Measurements from ENCODE around the gene PAX7. TPM values are rescaled to one million over a fixed set of nuclear protein-coding genes. Genes with fewer than 3 reads are reported as not detected.

Gene PAX7
- total and polyA plus RNA-seq, 2 donors (not counting 3 experiments of a cell fraction or from before 2014, with no cell fraction given), result not detected

DNA sequence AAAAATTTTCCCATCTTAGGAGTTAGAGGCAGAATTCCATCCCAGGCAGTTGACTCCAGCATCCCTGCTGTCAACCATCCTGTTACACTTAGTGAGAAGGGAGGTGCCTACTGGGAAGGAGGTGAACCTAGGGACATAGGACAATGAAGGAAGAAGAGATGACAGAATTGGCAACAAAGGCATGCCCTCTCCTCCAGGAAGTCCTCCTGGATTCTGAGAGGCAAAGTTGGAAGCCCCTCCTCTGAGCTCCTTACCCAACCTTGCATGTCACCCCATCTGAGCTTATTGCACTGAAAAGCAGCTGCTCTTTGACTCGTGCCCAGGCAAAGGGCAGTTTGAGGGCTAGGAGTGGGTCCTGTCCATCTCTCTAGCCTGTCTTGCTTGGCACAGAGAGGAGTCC is 66.9 kb downstream of the PAX7 start:
- H3K4me3 ChIP-seq (replicated peaks in 1 of 3; ENCODE audit: insufficient read depth in 1 of 3, low read depth in 1 of 3, low read length in 3 of 3), result no peak overlapping the region
- H3K9me3 ChIP-seq (replicated peaks; ENCODE audit: control insufficient read depth, insufficient read depth, low read length), result no peaks in the 10 kb centered on the region
- H3K9me1 ChIP-seq (replicated peaks; ENCODE audit: control insufficient read depth, extremely low read depth, insufficient read depth, low read length), result no peaks in the 10 kb centered on the region
- dilution Hi-C loops (cut with MboI; ENCODE audit: extremely low pct_ligation_motif_present, low sequenced_read_pairs), result no loop called here
- H2AFZ ChIP-seq (ENCODE audit: low read depth, low read length), result no peak overlapping the region
- intact Hi-C loops (cut with micrococcal nuclease), result no loop called here
- no peaks in the 10 kb centered on the region for H3K36me3 ChIP-seq (ENCODE audit: control insufficient read depth in 2 of 2, extremely low read depth in 1 of 2, insufficient read depth in 2 of 2, low read length in 2 of 2)
- H3K27me3 ChIP-seq (ENCODE audit: control insufficient read depth in 2 of 2, insufficient read depth in 2 of 2, low read length in 2 of 2), result no peaks in the 10 kb centered on the region
- TF ChIP-seq POLR2A (IDR thresholded peaks at IDR 0.05; ENCODE audit: low read depth, low read length), result no peak
- H3K4me1 ChIP-seq (ENCODE audit: control insufficient read depth, extremely low read depth, insufficient read depth, low read length), result no peaks in the 10 kb centered on the region
- ChIA-PET POLR2A (no interaction called here), CTCF (no interaction called here)
- H3K4me2 ChIP-seq (ENCODE audit: insufficient read depth, low read length), result no peak overlapping the region
- no peak for DNase-seq (ENCODE audit: low read depth, low spot score)
- no peak overlapping the region for H3K27ac ChIP-seq (ENCODE audit: insufficient read depth, low read depth, low read length)
- FAIRE-seq, result no peak
- no peaks in the 10 kb centered on the region for H4K20me1 ChIP-seq (replicated peaks; ENCODE audit: control insufficient read depth, extremely low read depth, insufficient read depth, low read length)
- H3K79me2 ChIP-seq (ENCODE audit: control insufficient read depth, insufficient read depth, low read length), result no peaks in the 10 kb centered on the region
- H3K9ac ChIP-seq (replicated peaks; ENCODE audit: extremely low read depth, insufficient read depth, low read length), result no peak overlapping the region
- BruUV-seq (replicated peaks), result no TSS peak

DNA sequence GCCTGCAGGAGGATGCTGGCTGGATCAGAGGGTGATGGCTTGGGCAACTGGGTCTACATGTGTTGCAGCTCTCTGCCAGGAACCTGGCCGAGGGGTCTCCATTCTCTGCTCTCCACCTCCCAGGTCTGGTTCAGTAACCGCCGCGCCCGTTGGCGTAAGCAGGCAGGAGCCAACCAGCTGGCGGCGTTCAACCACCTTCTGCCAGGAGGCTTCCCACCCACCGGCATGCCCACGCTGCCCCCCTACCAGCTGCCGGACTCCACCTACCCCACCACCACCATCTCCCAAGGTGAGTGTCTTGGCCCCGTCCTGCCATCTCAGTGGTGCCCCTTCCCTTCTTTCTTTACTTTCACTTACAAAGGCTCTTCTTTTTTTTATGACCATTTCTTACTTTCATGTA is 69.9 kb downstream of the PAX7 start:
- FAIRE-seq (no peak), DNase-seq (ENCODE audit: low read depth, low spot score) (no peak)
- intact Hi-C loops (cut with micrococcal nuclease), result no loop called here
- Histone ChIP-seq H3K36me3 (ENCODE audit: control insufficient read depth in 2 of 2, extremely low read depth in 1 of 2, insufficient read depth in 2 of 2, low read length in 2 of 2) (no peaks in the 10 kb centered on the region), H3K4me3 (replicated peaks in 1 of 3; ENCODE audit: insufficient read depth in 1 of 3, low read depth in 1 of 3, low read length in 3 of 3) (no peak overlapping the region), H3K9me1 (replicated peaks; ENCODE audit: control insufficient read depth, extremely low read depth, insufficient read depth, low read length) (no peaks in the 10 kb centered on the region), H3K9ac (replicated peaks; ENCODE audit: extremely low read depth, insufficient read depth, low read length) (no peak overlapping the region), H3K9me3 (replicated peaks; ENCODE audit: control insufficient read depth, insufficient read depth, low read length) (no peaks in the 10 kb centered on the region), H3K4me2 (ENCODE audit: insufficient read depth, low read length) (no peak overlapping the region), H3K79me2 (ENCODE audit: control insufficient read depth, insufficient read depth, low read length) (no peaks in the 10 kb centered on the region), H3K27me3 (ENCODE audit: control insufficient read depth in 2 of 2, insufficient read depth in 2 of 2, low read length in 2 of 2) (no peaks in the 10 kb centered on the region), H3K4me1 (ENCODE audit: control insufficient read depth, extremely low read depth, insufficient read depth, low read length) (no peaks in the 10 kb centered on the region), H2AFZ (ENCODE audit: low read depth, low read length) (no peak overlapping the region), H3K27ac (ENCODE audit: insufficient read depth, low read depth, low read length) (no peak overlapping the region), H4K20me1 (replicated peaks; ENCODE audit: control insufficient read depth, extremely low read depth, insufficient read depth, low read length) (no peaks in the 10 kb centered on the region)
- dilution Hi-C loops (cut with MboI; ENCODE audit: extremely low pct_ligation_motif_present, low sequenced_read_pairs), result no loop called here
- no TSS peak for BruUV-seq (replicated peaks)
- TF ChIP-seq JUN (IDR thresholded peaks at IDR 0.05; ENCODE audit: borderline replicate concordance, insufficient read depth, insufficient read length, low read depth), result no peak
- peak; percentile 80 for TF ChIP-seq EZH2 (IDR thresholded peaks at IDR 0.05; ENCODE audit: borderline replicate concordance, low read depth, low read length, severe bottlenecking)
- CTCF ChIA-PET, result no interaction called here
- POLR2A ChIA-PET, result no interaction called here
